Mucosa of stomach (tissue), 1 donor: Measurements from ENCODE around the gene RAB20.
A peak's percentile ranks its signal among the peaks of the same experiment; 100 is the strongest.

Experiments
- H3K27me3 ChIP-seq: one replicate; pipeline ENCODE4 v1.7.0; 2013; ENCODE audit warnings: mild to moderate bottlenecking, low read length; ENCODE audit not compliant: control insufficient read depth, insufficient read depth
- H3K36me3 ChIP-seq: one replicate; pipeline ENCODE4 v1.7.0; 2013; ENCODE audit warnings: low read length; ENCODE audit not compliant: control insufficient read depth, insufficient read depth
- H3K4me1 ChIP-seq: one replicate; pipeline ENCODE4 v1.7.0; 2013; ENCODE audit warnings: mild to moderate bottlenecking, low read length; ENCODE audit not compliant: control insufficient read depth, insufficient read depth
- H3K4me3 ChIP-seq: one replicate; pipeline ENCODE4 v1.7.0; 2013; ENCODE audit warnings: low read length
- H3K9ac ChIP-seq: one replicate; pipeline ENCODE4 v1.7.0; 2013; ENCODE audit warnings: mild to moderate bottlenecking, low read length, moderate library complexity
- H3K9me3 ChIP-seq: one replicate; pipeline ENCODE4 v1.7.0; 2013; ENCODE audit warnings: mild to moderate bottlenecking, low read length, moderate library complexity; ENCODE audit not compliant: control insufficient read depth
- donor health status: Pancreatic carcinoma.

Gene RAB20

DNA sequence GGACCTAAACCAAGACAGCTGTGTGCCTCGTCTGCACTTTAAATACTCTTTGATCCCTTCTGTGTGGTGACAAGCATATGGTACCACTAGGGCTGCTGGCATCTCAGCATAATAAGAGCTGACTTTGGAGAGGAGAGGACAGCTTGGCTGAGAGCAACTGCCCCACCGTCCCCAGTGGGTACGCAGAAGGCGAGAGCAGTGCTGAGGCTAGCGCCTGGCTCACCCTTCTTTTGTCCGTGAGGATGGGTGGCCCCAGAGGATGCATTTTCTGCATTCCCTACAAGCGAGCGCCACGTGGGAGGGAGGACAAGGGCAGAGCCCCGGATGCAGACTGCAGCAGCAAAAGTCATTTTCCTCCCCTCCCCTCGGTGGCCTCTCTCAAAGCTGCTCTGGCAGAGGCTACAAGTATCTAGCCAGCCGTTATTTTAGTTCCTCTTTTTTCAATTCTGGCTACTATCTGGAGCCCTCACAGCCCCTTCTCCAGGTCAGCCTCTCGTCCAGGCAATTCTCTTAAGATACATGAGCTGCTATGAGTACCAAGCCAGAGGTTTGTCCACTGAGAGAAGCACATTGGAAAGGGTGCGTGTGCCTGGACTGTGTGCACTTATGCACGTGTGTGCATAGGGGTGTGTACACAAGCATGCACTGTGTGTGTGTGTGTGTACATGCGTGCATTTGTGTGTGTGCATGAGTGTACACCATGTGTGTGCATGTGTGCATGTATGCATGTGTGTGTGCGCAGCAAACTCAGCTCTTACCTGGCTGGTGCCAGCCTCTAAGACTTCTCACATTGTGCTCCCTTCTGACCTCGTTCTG lies 51.3 kb downstream of the RAB20 start:
- peaks cover 54% of the 10 kb centered on the region for H3K4me1 ChIP-seq
- H3K27me3 ChIP-seq = no peaks in the 10 kb centered on the region
- H3K9me3 ChIP-seq = no peaks in the 10 kb centered on the region
- peak overlapping the region; percentile 7 for H3K9ac ChIP-seq
- H3K4me3 ChIP-seq = no peak overlapping the region
- no peaks in the 10 kb centered on the region for H3K36me3 ChIP-seq

DNA sequence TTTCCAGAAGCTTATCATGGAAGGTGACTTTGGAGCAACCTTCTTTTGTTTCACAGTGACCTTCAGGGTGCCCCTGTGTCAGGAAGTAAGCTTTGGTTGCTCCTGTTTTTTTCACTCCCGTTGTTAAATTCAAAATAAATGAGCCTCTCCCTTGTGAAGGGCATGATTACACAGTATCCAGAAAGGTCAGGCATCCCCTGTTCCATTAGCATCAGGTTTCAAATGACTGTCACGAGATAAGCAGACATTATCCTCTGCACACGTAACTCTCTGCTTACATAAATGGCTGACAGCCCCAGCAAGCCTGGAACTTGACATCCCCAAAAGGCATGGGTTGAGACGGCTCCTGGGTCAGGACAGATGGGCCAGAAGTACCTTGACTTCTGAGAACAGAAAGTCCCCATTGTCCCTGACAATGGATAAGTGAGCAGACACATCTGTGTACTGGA lies 52.0 kb downstream of the RAB20 start:
- Histone ChIP-seq H3K9me3 (no peaks in the 10 kb centered on the region), H3K36me3 (no peaks in the 10 kb centered on the region), H3K27me3 (no peaks in the 10 kb centered on the region), H3K9ac (no peak overlapping the region), H3K4me1 (peaks cover 56% of the 10 kb centered on the region), H3K4me3 (no peak overlapping the region)

DNA sequence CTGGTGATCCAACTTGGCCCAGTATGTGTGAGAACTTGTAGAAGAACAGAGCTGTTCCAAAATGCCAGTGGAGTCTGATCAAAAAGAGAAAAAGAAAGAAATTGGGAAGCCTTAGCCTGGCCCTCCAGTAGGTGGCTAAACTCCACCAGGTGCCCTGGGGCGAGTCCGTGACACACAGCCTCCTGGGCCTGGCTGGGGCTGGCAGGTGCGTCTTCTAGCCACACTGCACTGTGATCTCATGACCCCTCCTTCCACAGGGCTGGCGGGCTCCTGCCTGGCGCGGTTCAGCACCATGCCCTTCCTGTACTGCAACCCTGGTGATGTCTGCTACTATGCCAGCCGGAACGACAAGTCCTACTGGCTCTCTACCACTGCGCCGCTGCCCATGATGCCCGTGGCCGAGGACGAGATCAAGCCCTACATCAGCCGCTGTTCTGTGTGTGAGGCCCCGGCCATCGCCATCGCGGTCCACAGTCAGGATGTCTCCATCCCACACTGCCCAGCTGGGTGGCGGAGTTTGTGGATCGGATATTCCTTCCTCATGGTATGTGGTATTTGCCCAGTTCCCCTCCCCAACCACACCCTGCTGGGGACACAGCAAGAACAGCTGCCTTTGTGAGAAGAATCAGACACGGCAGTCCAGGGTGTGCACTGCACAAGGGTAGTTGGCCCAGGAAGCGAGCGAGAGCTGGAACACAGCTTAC lies 53.7 kb downstream of the RAB20 start:
- Histone ChIP-seq H3K4me1 (peaks cover 62% of the 10 kb centered on the region), H3K4me3 (peak overlapping the region; percentile 1)

DNA sequence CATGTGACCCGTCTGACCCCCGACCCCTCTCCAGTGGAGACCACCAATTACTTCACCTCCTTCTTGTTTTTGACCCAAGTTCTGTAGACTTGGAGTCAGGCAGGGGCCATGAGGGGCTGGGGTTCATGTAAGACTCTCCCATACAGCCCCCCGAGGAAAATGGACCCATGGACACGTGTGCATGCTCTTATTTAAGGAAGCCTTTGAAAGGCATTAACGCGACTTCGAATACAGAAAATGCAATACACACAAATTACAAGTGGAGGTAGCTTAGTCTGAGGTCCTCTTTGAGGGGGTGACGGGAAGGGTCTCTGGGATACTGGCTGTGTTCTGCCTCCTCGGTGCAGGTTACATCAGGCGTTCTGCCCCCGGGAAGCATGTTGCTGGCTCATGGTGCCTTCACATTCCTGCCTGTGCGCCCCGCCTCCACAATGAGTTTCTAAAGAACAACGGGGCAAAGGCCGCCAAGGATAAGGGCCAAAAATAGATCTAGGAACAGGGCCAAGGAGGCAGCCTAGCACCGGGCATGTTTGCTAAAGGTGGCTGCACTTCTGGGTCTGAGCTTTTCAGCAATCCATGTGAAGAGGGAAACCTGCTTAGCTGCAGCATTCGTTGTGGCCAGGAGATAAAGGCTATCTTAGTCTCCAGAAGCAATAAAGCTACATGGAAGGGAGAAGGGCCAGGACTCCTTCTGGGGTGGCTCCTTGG lies 54.5 kb downstream of the RAB20 start:
- H3K4me1 ChIP-seq = peaks cover 62% of the 10 kb centered on the region
- no peaks in the 10 kb centered on the region for H3K27me3 ChIP-seq
- H3K4me3 ChIP-seq = peak overlapping the region; percentile 21
- H3K9me3 ChIP-seq = no peaks in the 10 kb centered on the region
- H3K36me3 ChIP-seq = no peaks in the 10 kb centered on the region
- peak overlapping the region; percentile 69 for H3K9ac ChIP-seq

More for the DNA sequence above, 53.7 kb downstream of the RAB20 start:
- Histone ChIP-seq H3K27me3 (no peaks in the 10 kb centered on the region), H3K9me3 (no peaks in the 10 kb centered on the region), H3K36me3 (no peaks in the 10 kb centered on the region), H3K9ac (peak overlapping the region; percentile 66)

DNA sequence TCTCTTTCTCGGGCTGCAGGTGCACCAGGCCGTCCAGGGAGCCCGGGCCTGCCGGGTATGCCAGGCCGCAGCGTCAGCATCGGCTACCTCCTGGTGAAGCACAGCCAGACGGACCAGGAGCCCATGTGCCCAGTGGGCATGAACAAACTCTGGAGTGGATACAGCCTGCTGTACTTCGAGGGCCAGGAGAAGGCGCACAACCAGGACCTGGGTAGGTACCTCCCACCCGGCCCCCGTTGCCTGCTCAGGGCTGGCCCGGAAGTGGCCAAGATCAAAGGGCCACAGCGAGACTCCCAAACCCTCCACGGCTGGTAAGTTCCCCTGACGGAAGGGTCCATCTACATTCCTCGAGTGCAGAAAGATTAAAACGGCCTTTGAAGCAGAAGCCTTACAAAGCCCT lies 55.1 kb downstream of the RAB20 start:
- H3K36me3 ChIP-seq = no peaks in the 10 kb centered on the region

DNA sequence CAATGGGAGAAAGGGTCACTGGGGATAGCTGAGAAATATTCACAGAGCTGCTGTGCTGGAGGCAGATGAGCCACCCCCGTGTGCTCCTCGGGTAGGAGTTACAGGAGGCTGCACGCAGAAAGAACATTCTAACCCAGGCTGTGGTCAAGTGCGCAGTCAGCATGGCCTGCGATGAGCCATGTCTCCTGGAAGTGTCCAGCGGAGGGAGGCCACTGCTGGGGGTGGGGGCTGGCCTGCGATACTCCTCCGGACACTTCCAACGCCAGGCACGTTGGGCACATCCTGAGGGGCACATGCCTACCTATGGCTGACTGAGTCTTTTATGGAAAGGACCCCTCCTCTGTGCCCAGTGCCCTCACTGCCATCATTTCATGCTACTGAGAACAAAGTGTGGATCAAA lies 55.9 kb downstream of the RAB20 start:
- Histone ChIP-seq H3K27me3 (no peaks in the 10 kb centered on the region), H3K9me3 (no peaks in the 10 kb centered on the region), H3K36me3 (no peaks in the 10 kb centered on the region), H3K4me1 (peaks cover 58% of the 10 kb centered on the region), H3K4me3 (no peak overlapping the region), H3K9ac (no peak overlapping the region)

More for the DNA sequence above, 55.1 kb downstream of the RAB20 start:
- Histone ChIP-seq H3K27me3 (no peaks in the 10 kb centered on the region), H3K4me1 (peaks cover 62% of the 10 kb centered on the region), H3K9ac (peak overlapping the region; percentile 69), H3K9me3 (no peaks in the 10 kb centered on the region), H3K4me3 (peak overlapping the region; percentile 21)

DNA sequence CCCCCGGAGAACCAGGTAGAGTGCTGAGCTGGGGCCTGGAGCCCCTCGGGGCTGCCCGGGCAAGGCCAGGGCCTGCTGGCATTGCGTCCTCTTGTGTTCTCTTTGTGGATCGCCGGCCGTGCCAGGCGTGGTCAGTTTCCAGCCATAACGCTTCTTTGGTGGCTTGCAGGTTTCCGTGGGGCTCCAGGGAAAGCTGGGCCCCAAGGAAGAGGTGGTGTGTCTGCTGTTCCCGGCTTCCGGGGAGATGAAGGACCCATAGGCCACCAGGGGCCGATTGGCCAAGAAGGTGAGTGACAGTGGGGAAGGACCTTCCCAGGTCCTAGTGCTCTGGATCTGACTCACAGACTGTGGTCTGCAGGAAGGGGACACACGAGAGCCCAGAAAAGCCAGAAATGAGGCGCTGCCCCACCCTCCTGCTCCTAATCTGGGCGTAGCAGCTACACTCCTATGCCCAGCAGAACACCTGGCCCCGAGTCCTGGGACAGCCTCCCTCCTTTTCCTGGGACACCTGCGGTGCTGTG lies 57.5 kb downstream of the RAB20 start:
- no peak overlapping the region for H3K4me3 ChIP-seq
- H3K27me3 ChIP-seq = no peaks in the 10 kb centered on the region
- H3K4me1 ChIP-seq = peaks cover 44% of the 10 kb centered on the region
- no peaks in the 10 kb centered on the region for H3K9me3 ChIP-seq
- H3K9ac ChIP-seq = no peak overlapping the region
- no peaks in the 10 kb centered on the region for H3K36me3 ChIP-seq

DNA sequence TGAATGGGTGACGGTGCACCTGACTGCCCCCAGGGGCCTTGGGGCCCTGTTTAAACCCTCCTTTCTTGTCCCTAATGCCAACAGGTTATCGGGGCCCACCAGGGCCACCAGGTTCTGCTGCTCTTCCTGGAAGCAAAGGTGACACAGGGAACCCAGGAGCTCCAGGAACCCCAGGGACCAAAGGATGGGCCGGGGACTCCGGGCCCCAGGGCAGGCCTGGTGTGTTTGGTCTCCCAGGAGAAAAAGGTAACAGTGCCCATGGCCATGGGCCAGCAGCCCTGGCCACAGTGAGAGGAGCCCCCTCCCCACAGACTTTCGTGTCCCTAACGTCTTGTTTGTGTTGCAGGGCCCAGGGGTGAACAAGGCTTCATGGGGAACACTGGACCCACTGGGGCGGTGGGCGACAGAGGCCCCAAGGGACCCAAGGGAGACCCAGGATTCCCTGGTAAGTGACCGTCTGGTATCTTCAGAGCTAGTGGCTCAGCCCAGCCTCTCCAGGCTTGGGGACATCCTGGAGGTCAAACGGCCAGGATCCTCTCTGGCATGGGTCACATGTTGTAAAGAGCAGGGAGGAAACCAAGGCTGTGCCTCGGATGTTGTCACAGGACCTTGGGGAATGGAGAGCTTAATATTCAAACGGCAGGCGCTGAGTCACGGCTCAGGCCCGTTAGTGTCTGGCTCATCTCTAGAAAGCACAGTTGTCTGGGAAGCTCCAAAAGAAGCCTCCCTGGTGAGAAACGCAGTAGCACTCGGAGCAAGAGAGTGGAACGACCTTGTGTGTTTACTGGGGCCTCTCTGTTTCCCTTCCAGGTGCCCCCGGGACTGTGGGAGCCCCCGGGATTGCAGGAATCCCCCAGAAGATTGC lies 58.3 kb downstream of the RAB20 start:
- Histone ChIP-seq H3K36me3 (no peaks in the 10 kb centered on the region), H3K4me3 (no peak overlapping the region), H3K9ac (no peak overlapping the region), H3K4me1 (peaks cover 37% of the 10 kb centered on the region), H3K9me3 (no peaks in the 10 kb centered on the region), H3K27me3 (no peaks in the 10 kb centered on the region)

DNA sequence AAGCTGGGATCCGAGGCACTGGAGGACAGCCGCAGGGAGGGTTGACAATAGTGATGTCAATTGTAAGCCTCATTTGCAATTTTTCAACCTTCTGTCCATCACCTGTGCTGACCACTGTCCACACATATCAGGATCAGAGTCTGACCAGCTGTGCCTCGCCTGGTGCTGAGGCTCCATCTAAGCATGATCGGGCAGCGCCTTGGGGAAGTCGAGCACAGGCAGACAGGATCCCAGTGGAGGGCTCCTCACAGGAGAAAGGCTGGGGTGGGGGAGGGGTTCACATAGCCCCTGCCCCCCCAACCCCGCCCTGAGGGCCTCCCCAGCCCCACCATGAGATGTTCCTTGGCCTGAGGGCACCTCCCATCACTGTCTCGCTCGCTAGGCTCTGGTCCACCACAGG lies 60.3 kb downstream of the RAB20 start:
- Histone ChIP-seq H3K9ac (no peak overlapping the region), H3K27me3 (no peaks in the 10 kb centered on the region), H3K36me3 (no peaks in the 10 kb centered on the region), H3K4me1 (peaks cover 18% of the 10 kb centered on the region), H3K4me3 (no peak overlapping the region), H3K9me3 (no peaks in the 10 kb centered on the region)

DNA sequence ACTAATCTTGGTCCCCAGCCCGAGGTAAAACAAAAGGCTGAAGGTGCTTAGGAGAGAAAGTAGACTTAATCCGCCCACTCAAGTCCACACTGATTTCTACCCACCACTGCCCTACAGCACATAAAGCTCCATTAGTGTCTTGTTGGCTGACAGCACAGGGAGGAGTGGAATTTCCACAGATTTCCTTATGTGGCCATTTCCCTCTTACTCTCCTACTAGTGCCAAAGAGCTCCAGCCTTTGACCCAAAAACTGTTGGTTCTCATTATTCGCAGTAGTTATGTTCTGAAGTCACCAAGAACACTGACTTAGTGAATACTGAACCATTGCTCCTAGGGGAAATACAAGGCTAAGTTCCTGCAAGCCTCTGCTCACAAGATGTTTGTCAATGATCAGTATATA lies 61.2 kb downstream of the RAB20 start:
- no peaks in the 10 kb centered on the region for H3K27me3 ChIP-seq
- H3K9me3 ChIP-seq = no peaks in the 10 kb centered on the region
- H3K4me3 ChIP-seq = no peak overlapping the region
- H3K36me3 ChIP-seq = no peaks in the 10 kb centered on the region
- no peak overlapping the region for H3K9ac ChIP-seq
- H3K4me1 ChIP-seq = peaks cover 9% of the 10 kb centered on the region

DNA sequence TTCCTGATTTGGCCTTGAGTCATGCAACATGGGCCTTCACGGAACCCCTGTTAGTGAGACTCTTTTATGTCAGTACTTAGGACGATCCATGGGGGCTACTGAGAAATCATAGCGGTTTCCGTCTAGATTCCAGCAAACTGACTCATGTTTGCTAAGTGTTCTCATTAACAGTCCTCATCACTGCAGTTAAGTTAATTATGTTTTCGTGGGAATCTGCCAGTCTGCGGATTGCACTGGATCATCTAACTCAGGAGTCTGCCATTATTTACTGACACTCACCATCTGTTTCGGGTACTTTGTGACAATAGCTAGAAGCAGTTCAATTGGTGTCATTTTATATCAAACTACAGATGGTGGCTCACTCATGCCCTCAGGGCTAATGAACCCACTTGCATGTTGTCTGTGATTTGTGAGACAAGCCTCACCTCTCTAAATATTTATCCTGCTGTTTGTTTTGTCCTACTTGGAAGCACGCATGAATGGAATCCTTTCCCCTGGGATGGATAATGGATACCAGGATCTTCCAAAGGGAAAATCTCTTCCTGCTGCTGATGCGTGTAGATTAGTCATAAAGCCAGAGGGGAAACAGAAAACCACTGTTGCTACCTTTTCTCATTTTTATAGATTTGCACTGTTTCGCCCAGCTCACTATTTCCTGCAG lies 61.8 kb downstream of the RAB20 start:
- Histone ChIP-seq H3K36me3 (no peaks in the 10 kb centered on the region), H3K9me3 (no peaks in the 10 kb centered on the region), H3K9ac (no peak overlapping the region), H3K4me3 (no peak overlapping the region), H3K4me1 (peaks cover 8% of the 10 kb centered on the region), H3K27me3 (no peaks in the 10 kb centered on the region)
